ENCODE results near the gene OR1L8. TPM values are rescaled to one million over a fixed set of nuclear protein-coding genes. Genes with fewer than 3 reads are reported as not detected.
"Not testable (repeated sequence)": the region's sequence is repeated elsewhere in the genome, so short reads cannot be mapped to it uniquely, and the experiment has no call there.

OR1L8 gene
- total RNA-seq (2013) = not detected
- polyA plus RNA-seq (not detected), polyA minus RNA-seq (not detected in 2 replicates), total RNA-seq (0 to 0.07 (median 0) reads per million in 11 experiments)

DNA sequence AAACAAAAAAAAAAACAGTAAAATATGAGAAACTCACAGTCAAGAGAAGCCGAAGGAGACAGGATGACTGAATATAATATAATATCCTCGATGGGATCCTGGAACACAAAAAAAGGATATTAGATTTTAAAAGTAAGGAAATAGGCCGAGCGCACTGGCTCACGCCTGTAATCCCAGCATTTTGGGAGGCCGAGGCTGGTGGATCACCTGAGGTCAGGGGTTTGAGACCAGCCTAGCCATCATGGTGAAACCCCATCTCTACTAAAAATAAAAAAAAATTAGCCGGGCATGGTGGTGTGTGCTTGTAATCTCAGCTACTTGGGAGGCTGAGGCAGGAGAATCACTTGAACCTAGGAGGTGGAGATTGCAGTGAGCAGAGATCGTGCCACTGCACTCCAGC lies at the start of gene OR1L8:
Gene OR1L8 (minus strand): TSS at position 101 of the 400 bp plus-strand sequence. CDS start 14,907 bp downstream, outside the sequence.
- H3K4me1 ChIP-seq (ENCODE audit: control insufficient read depth in 1 of 2, insufficient read depth in 2 of 2, low read length in 2 of 2); H3K27me3 ChIP-seq (ENCODE audit: control insufficient read depth in 2 of 2, insufficient read depth in 2 of 2, low read length in 2 of 2); H3K4me3 ChIP-seq (replicated peaks in 1 of 3; ENCODE audit: low read depth in 2 of 3, low read length in 3 of 3); H4K20me1 ChIP-seq (ENCODE audit: insufficient read depth, low read length); H3K27ac ChIP-seq (ENCODE audit: low read depth in 1 of 2, low read length in 2 of 2); H3K9me3 Mint-ChIP-seq; DNase-seq; H3K36me3 Mint-ChIP-seq; H3K36me3 ChIP-seq (replicated peaks in 1 of 2; ENCODE audit: control insufficient read depth in 1 of 2, insufficient read depth in 2 of 2, low read length in 2 of 2); H3K9ac ChIP-seq (ENCODE audit: insufficient read depth, low read length, poor library complexity, severe bottlenecking); H3K4me1 Mint-ChIP-seq; H3K27me3 Mint-ChIP-seq (ENCODE audit: low read depth in 3 of 3); H3K79me2 ChIP-seq (ENCODE audit: insufficient read depth, low read length); intact Hi-C loops (cut with micrococcal nuclease); H3K4me2 ChIP-seq (replicated peaks; ENCODE audit: extremely low read depth, low read length, poor library complexity, severe bottlenecking); H3K9me3 ChIP-seq (replicated peaks in 1 of 2; ENCODE audit: control insufficient read depth in 1 of 2, insufficient read depth in 1 of 2, low read length in 2 of 2); H3K27ac Mint-ChIP-seq; H3K4me3 Mint-ChIP-seq; H2AFZ ChIP-seq (ENCODE audit: insufficient read depth, low read depth, low read length, poor library complexity, severe bottlenecking): not testable (repeated sequence)
- 100% methylated on average over 1 of the region's 8 CpGs for WGBS (ENCODE audit: insufficient coverage)

DNA sequence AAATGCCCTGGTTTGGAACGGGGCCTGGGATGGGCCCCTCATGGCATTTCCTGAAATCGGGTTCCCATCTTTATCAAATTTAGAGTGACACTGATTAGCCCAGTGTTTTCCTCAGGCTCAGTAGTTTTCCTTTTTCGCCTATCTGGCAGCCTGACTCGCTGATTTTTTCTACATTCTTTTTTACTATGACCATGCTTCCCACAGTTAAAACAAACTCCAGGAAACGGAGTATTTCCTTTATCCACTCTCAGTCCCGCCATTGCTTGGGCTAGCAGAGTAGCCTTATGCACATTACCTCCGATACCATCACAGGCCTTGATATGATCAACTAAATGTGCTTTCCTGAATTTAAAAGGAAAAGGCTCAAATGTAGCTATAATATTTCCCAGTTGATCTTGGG lies 36.8 kb upstream of the OR1L8 start:
- H3K36me3 Mint-ChIP-seq = no peaks in the 10 kb centered on the region
- H3K4me3 ChIP-seq (replicated peaks in 1 of 3; ENCODE audit: low read depth in 2 of 3, low read length in 3 of 3) = no peak overlapping the region
- no peak overlapping the region for H3K27ac Mint-ChIP-seq
- H3K9me3 Mint-ChIP-seq = peaks cover 0 to 9% (median 3%) of the 10 kb centered on the region in 7 donors
- H3K4me2 ChIP-seq (replicated peaks; ENCODE audit: extremely low read depth, low read length, poor library complexity, severe bottlenecking) = no peak overlapping the region
- no peak overlapping the region for H2AFZ ChIP-seq (ENCODE audit: insufficient read depth, low read depth, low read length, poor library complexity, severe bottlenecking)
- H3K9ac ChIP-seq (ENCODE audit: insufficient read depth, low read length, poor library complexity, severe bottlenecking) = no peak overlapping the region
- TF ChIP-seq CTCF (IDR thresholded peaks at IDR 0.05) = no peak
- H4K20me1 ChIP-seq (ENCODE audit: insufficient read depth, low read length) = no peaks in the 10 kb centered on the region
- H3K4me1 Mint-ChIP-seq = no peaks in the 10 kb centered on the region
- H3K36me3 ChIP-seq (replicated peaks in 1 of 2; ENCODE audit: control insufficient read depth in 1 of 2, insufficient read depth in 2 of 2, low read length in 2 of 2) = no peaks in the 10 kb centered on the region
- no peaks in the 10 kb centered on the region for H3K4me1 ChIP-seq (ENCODE audit: control insufficient read depth in 1 of 2, insufficient read depth in 2 of 2, low read length in 2 of 2)
- intact Hi-C loops (cut with micrococcal nuclease) = no loop called here
- peaks cover 0 to 3% of the 10 kb centered on the region in 2 donors for H3K9me3 ChIP-seq (replicated peaks in 1 of 2; ENCODE audit: control insufficient read depth in 1 of 2, insufficient read depth in 1 of 2, low read length in 2 of 2)
- H3K27me3 ChIP-seq (ENCODE audit: control insufficient read depth in 2 of 2, insufficient read depth in 2 of 2, low read length in 2 of 2) = no peaks in the 10 kb centered on the region
- 72% methylated on average over 5 of the region's 7 CpGs for WGBS (ENCODE audit: insufficient coverage)
- no peak for DNase-seq
- no peak overlapping the region for H3K4me3 Mint-ChIP-seq
- no peaks in the 10 kb centered on the region for H3K79me2 ChIP-seq (ENCODE audit: insufficient read depth, low read length)
- peaks cover 0 to 7% (median 2%) of the 10 kb centered on the region in 3 donors for H3K27me3 Mint-ChIP-seq (ENCODE audit: low read depth in 3 of 3)
- no peak overlapping the region for H3K27ac ChIP-seq (ENCODE audit: low read depth in 1 of 2, low read length in 2 of 2)
